K562 (cell line): ENCODE measurements around the gene KRT4. TPM values are rescaled to one million over a fixed set of nuclear protein-coding genes. Genes with fewer than 3 reads are reported as not detected.

ENCODE experiments used
- ATAC-seq: fragments of 200-7000 bp; cut with Tn5 transposase; 3 replicates; pipeline ENCODE4 v1.9.1; 2020; ENCODE audit warnings: moderate library complexity
- BruUV-seq: library from RNA; stranded (reverse); fragments of 400-500 nt; replicated peaks from 2 replicates; lab custom pipeline; 2021; lab: Mats Ljungman, UMichigan
- CTCF ChIA-PET: fragments of 300-600 bp; formaldehyde crosslinking; extraction: SDS; loops from one replicate; lab custom pipeline; 2021; ENCODE audit warnings: low intra/inter-chr PET ratio; lab: Yijun Ruan, JAX
- POLR2A ChIA-PET: fragments of 300-600, 350-650 bp; sonication (Branson Sonifier 250); formaldehyde crosslinking; extraction: SDS; loops from one replicate; lab custom pipeline; 2021; ENCODE audit warnings: antibody characterized with exemption, inconsistent platforms; lab: Yijun Ruan, JAX
- DNase-seq, 4 experiments: peaks; one replicate each; pipeline versions ENCODE4 v3.0.0 to v3.0.0-alpha.2; 2011 to 2018; ENCODE audit warnings: low spot score in 3 of 4, mixed read lengths in 3 of 4; ENCODE audit errors: extremely low read depth in 1 of 4
- FAIRE-seq: peaks from 2 replicates; lab custom pipeline; 2011; peaks lifted over from hg19 to GRCh38; lab: Jason Lieb, UNC
- H2AFZ ChIP-seq: 2 replicates; pipeline ENCODE4 v1.6.0; 2011; ENCODE audit warnings: low read depth, low read length, control low read depth, inconsistent platforms
- H3K27ac ChIP-seq: fragments of 200-600 bp; 3 replicates; pipeline ENCODE4 v1.8.0; 2011; ENCODE audit warnings: low read depth, mild to moderate bottlenecking, control low read depth, inconsistent platforms, low read length, moderate library complexity, mixed read lengths; ENCODE audit errors: extremely low read depth
- H3K27me3 ChIP-seq, 2 experiments: fragments of 300-600 bp in 1 of 2; 2 replicates in 1 of 2; 3 replicates in 1 of 2; pipeline versions ENCODE4 v1.6.0 to v1.8.0; 2011; ENCODE audit warnings: inconsistent platforms in 2 of 2, low read length in 2 of 2, mild to moderate bottlenecking in 1 of 2, mixed read lengths in 1 of 2, moderate library complexity in 1 of 2; ENCODE audit not compliant: control insufficient read depth in 2 of 2, insufficient read depth in 2 of 2
- H3K36me3 ChIP-seq: fragments of 300-600 bp; 3 replicates; pipeline ENCODE4 v1.8.0; 2011; ENCODE audit warnings: mild to moderate bottlenecking, low read length, inconsistent platforms; ENCODE audit not compliant: control insufficient read depth, insufficient read depth
- H3K4me1 ChIP-seq, 2 experiments: fragments of 200-600 bp in 1 of 2; replicated peaks in 1 of 2; 2 replicates in 1 of 2; 3 replicates in 1 of 2; pipeline versions ENCODE4 v1.5.1 to v1.8.0; 2011; ENCODE audit warnings: inconsistent platforms in 2 of 2, low read length in 2 of 2, mild to moderate bottlenecking in 1 of 2, mixed read lengths in 1 of 2, moderate library complexity in 1 of 2; ENCODE audit not compliant: control insufficient read depth in 2 of 2, insufficient read depth in 2 of 2
- H3K4me2 ChIP-seq: 2 replicates; pipeline ENCODE4 v1.6.1; 2011; ENCODE audit warnings: low read length, control low read depth, inconsistent platforms, mixed read lengths; ENCODE audit not compliant: insufficient read depth
- H3K4me3 ChIP-seq: fragments of 200-600 bp; sonication (generic), shearing (Covaris generic); 2 replicates; pipeline ENCODE4 v1.5.1; 2016; ENCODE audit warnings: control low read depth, inconsistent platforms
- H3K79me2 ChIP-seq: fragments of 200-600 bp; 3 replicates; pipeline ENCODE4 v1.8.0; 2011; ENCODE audit warnings: low read length, inconsistent platforms; ENCODE audit not compliant: control insufficient read depth, insufficient read depth
- H3K9ac ChIP-seq, 2 experiments: 2 replicates each; pipeline versions ENCODE4 v1.6.0 to v1.6.1; 2011; ENCODE audit warnings: low read depth in 2 of 2, low read length in 2 of 2, control low read depth in 1 of 2, inconsistent platforms in 1 of 2, mild to moderate bottlenecking in 1 of 2, mixed read lengths in 1 of 2; ENCODE audit not compliant: insufficient read depth in 1 of 2
- H3K9me1 ChIP-seq: one replicate; pipeline ENCODE4 v1.6.0; 2011; ENCODE audit warnings: inconsistent platforms, mild to moderate bottlenecking, low read length, moderate library complexity; ENCODE audit not compliant: control insufficient read depth, insufficient read depth
- H3K9me3 ChIP-seq: replicated peaks from 2 replicates; pipeline ENCODE4 v1.5.1; 2011; ENCODE audit warnings: low read depth, low read length, inconsistent platforms; ENCODE audit not compliant: control insufficient read depth, insufficient read depth
- H4K20me1 ChIP-seq: replicated peaks from 2 replicates; pipeline ENCODE4 v1.6.1; 2011; ENCODE audit warnings: low read length, inconsistent platforms, mixed read lengths; ENCODE audit not compliant: control insufficient read depth, insufficient read depth
- EGR1 ChIP-seq: fragments of 450-650 bp; conservative IDR thresholded peaks from 2 replicates; pipeline ENCODE4 v1.6.1; 2017; ENCODE audit warnings: mild to moderate bottlenecking
- FOSL1 ChIP-seq: fragments of 200-800 bp; sonication (Bioruptor generic); conservative IDR thresholded peaks from 2 replicates; pipeline ENCODE4 v1.6.1; 2016; ENCODE audit warnings: missing genetic modification characterization, missing compliant biosample characterization
- FOXA1 ChIP-seq: fragments of 450-650 bp; IDR thresholded peaks from 2 replicates; pipeline ENCODE4 v1.6.1; 2016; ENCODE audit warnings: mild to moderate bottlenecking, borderline replicate concordance
- JUND ChIP-seq, 2 experiments: IDR thresholded peaks; 2 replicates in 1 of 2; 3 replicates in 1 of 2; pipeline ENCODE4 v1.6.1; 2011; ENCODE audit warnings: borderline replicate concordance in 2 of 2, low read depth in 2 of 2, low read length in 2 of 2, improper control_type of control experiment in 1 of 2, missing biosample characterization in 1 of 2, missing genetic modification characterization in 1 of 2, missing genetic modification reagents in 1 of 2
- MCM7 ChIP-seq, 2 experiments: fragments of 450-650 bp; IDR thresholded peaks; 2 replicates each; pipeline ENCODE4 v1.6.1; 2016 to 2018
- MYC ChIP-seq, 2 experiments: fragments of 250-450 bp in 1 of 2; sonication (Bioruptor Pico) in 1 of 2; IDR thresholded peaks; 2 replicates each; pipeline versions ENCODE4 v1.5.1 to v1.6.1; 2012 to 2021; ENCODE audit warnings: low read depth in 2 of 2, borderline replicate concordance in 1 of 2, improper control_type of control experiment in 1 of 2, low read length in 1 of 2, mild to moderate bottlenecking in 1 of 2, moderate library complexity in 1 of 2
- ZNF140 ChIP-seq: fragments of 250-450 bp; sonication (Bioruptor Pico); IDR thresholded peaks from 2 replicates; pipeline ENCODE4 v1.8.0; 2021; ENCODE audit warnings: moderate library complexity, mild to moderate bottlenecking, inconsistent platforms
- ZNF224 ChIP-seq: sonication (generic); formaldehyde crosslinking; IDR thresholded peaks from 2 replicates; pipeline ENCODE4 v1.8.0; 2022; ENCODE audit warnings: mild to moderate bottlenecking, missing genetic modification reagents
- ZNF696 ChIP-seq: fragments of 250-450 bp; sonication (Bioruptor Pico); conservative IDR thresholded peaks from 2 replicates; pipeline ENCODE4 v1.4.0; 2020; ENCODE audit warnings: mild to moderate bottlenecking, moderate library complexity
- ZNF77 ChIP-seq: fragments of 250-450 bp; sonication (Bioruptor Pico); IDR thresholded peaks from 2 replicates; pipeline ENCODE4 v1.5.0; 2020
- WGBS: fragments of 100-300 bp; shearing (Covaris generic); methylation state at CpG from one replicate; pipeline ENCODE4 v1.1.6; 2016; ENCODE audit warnings: low coverage, mixed read lengths; ENCODE audit not compliant: insufficient coverage; ENCODE audit errors: missing lambda C conversion rate; 5-methylcytosine and 5-hydroxymethylcytosine counted together
- in situ Hi-C: fragments of 300-500 bp; cut with MboI; formaldehyde crosslinking; loops from 4 replicates; pipeline ENCODE4 v1.15.0; 2018; ENCODE audit warnings: inconsistent platforms, mixed read lengths
- intact Hi-C: fragments of 100-400 bp; cut with micrococcal nuclease; formaldehyde crosslinking; loops from 2 replicates; pipeline ENCODE4 v1.14.2; 2022
- polyA plus RNA-seq, 8 experiments: library from polyadenylated mRNA; depleted of rRNA in 4 of 8; stranded (reverse) in 5 of 8; unstranded in 3 of 8; fragments of >200 nt; fragmentation: Nextera tagmentation in 2 of 8; fragmentation: Illumina TruSeq in 1 of 8; extraction: Ambion mirVana in 2 of 8; extraction: Trizol in 1 of 8; gene quantifications; 2 replicates each; pipeline versions ENCODE4 v1.2.1 to v1.2.3, GENCODE V29; 2011 to 2014; ENCODE audit warnings: inconsistent platforms in 1 of 8, missing spikeins in 1 of 8
- total RNA-seq, 7 experiments: library from RNA; depleted of rRNA in 6 of 7; stranded (reverse); fragments of >200 nt in 6 of 7; fragmentation: Illumina TruSeq in 2 of 7; extraction: Trizol in 2 of 7; gene quantifications; 2 replicates each; pipeline versions ENCODE4 v1.2.1 to v1.2.3, GENCODE V29; 2011 to 2021; ENCODE audit warnings: low replicate concordance in 1 of 7
- TF ChIP-seq, protein P1 (sequence below): sonication (generic); formaldehyde crosslinking; IDR thresholded peaks from 2 replicates; pipeline ENCODE4 v1.8.1; 2023; ENCODE audit warnings: mild to moderate bottlenecking, missing genetic modification reagents

The KRT4 gene
- total and polyA plus RNA-seq, 9 of the 15 experiments (the other 6 are each of a cell fraction or from before 2014, with no cell fraction given) = not detected

DNA sequence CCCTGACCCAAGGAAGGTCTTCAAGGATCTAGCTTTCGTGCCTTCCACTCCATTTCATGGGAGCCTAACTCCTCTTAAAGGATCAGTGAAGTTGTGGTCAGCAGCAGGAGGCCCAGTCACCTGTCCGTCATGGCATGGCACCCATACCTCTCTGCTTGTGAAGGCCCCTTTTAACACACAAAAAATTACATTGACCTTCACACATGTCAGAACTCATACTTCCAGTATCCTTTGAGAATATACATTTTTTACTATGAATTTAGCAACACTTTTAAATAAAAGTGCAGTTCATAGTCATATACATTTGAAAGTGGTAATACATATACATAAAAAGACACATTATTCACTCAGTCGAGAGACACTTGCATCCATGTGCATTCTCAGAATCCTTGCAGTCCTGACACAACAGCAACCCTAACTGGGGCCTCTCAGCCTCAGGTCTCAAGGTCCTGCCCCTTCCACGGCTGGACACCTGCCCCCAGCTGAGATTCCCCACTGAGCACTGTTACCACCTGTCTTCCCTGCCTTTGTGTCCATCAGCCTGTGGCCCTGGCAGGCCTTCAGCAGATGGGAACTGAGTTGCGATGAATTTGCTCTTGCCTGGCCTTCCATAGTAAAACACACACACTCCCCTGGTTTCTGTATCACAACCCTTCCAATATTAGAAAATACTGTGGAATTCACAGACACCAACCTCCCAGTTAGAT, 14.3 kb downstream of the KRT4 start:
- Histone ChIP-seq H3K9me3 (no peaks in the 10 kb centered on the region), H3K4me1 (peaks cover 25 to 32% of the 10 kb centered on the region in 2 experiments; a peak in 4 of 5 replicates), H3K79me2 (no peaks in the 10 kb centered on the region), H3K27ac (no peak overlapping the region), H3K4me3 (no peak overlapping the region), H3K27me3 (no peaks in the 10 kb centered on the region), H3K9ac (no peak overlapping the region), H3K36me3 (no peaks in the 10 kb centered on the region), H2AFZ (no peak overlapping the region), H3K9me1 (no peaks in the 10 kb centered on the region), H4K20me1 (no peaks in the 10 kb centered on the region), H3K4me2 (no peak overlapping the region)
- in situ Hi-C loops (no loop called here), intact Hi-C loops (no loop called here)
- TF ChIP-seq FOSL1 (tag) = 0 out of 2 replicates have a peak, but pooled peaks have one; percentile 10
- TF ChIP-seq ZNF140 (CRISPR knock-in tag) = no peak
- POLR2A ChIA-PET = interaction anchor here (0.7 kb wide), 1 partner anchor 126 kb away, joined by 3 read pairs; no protein-coding TSS in a partner anchor
- 63% methylated on average over 5 of the region's 5 CpGs for WGBS
- CTCF ChIA-PET = no interaction called here
- BruUV-seq = no TSS peak
- FAIRE-seq = no peak
- ATAC-seq = no peak
- DNase-seq = no peak

DNA sequence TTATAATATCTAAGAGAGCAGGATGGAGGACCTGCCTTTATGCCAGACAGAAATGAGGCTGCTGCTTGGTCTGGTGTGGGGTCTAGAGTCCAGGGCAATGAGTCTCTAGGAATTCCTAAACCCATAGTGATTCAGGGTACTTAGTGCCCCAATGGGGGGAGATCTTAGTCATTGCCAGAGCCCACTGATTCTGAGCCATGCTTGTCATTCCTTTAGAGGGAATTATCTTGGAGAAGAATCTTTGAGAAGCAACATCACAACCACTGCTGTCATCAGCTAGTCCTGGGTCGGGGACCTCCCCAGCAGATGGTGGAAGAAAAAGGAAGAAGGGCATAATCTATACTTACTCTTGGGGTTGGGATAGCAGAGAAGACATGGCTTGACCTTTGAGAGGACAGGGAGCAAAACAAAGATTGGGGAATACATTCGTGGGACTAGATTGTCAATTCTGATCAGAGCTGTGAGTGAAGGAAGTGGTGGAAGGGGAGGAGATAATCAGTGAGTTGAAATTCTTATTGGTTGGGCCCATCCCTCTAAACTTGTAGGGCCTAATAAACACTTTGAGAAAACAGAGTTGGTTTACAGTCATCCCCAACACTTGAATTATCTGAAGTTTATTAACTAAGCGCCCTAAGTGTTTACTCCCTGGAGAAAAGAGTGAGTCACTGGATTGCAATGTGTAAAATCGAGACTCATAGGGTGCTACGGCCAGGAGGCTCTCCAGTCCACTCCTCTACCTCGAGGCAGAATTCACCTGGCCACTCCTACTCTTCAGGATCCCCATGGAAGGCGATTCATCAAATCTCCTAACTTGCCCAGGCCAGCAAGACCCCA, 15.0 kb downstream of the KRT4 start:
- H3K9me3 ChIP-seq = no peaks in the 10 kb centered on the region
- H3K4me3 ChIP-seq = no peak overlapping the region
- no peak overlapping the region for H3K4me2 ChIP-seq
- H3K27me3 ChIP-seq = no peaks in the 10 kb centered on the region
- no peaks in the 10 kb centered on the region for H4K20me1 ChIP-seq
- H3K4me1 ChIP-seq = peaks cover 28 to 37% of the 10 kb centered on the region in 2 experiments; a peak in 4 of 5 replicates
- no peaks in the 10 kb centered on the region for H3K9me1 ChIP-seq
- no peak overlapping the region for H3K9ac ChIP-seq
- FAIRE-seq = peak; percentile 54
- no peak for DNase-seq
- H3K79me2 ChIP-seq = no peaks in the 10 kb centered on the region
- H3K36me3 ChIP-seq = no peaks in the 10 kb centered on the region
- intact Hi-C loops = no loop called here
- whole genome bisulfite sequencing = 22% methylated on average over 7 of the region's 7 CpGs
- ChIA-PET POLR2A (interaction anchor here (1.5 to 1.9 kb wide), 2 partner anchors 8 to 10 kb away, joined by 5 to 11 read pairs; no protein-coding TSS in a partner anchor), CTCF (no interaction called here)
- H2AFZ ChIP-seq = peak overlapping the region; percentile 46; the same call in 1 of the 2 replicates
- no TSS peak for BruUV-seq
- in situ Hi-C loops = no loop called here
- no peak overlapping the region for H3K27ac ChIP-seq
- ATAC-seq = no peak
- TF ChIP-seq EGR1 (no peak), MYC (IDR thresholded peaks at IDR 0.05; ENCODE audit: low read depth, low read length) (no peak), MYC (CRISPR knock-in tag; IDR thresholded peaks at IDR 0.05; ENCODE audit: borderline replicate concordance, low read depth) (no peak), ZNF77 (no peak), ZNF224 (CRISPR knock-in tag) (no peak), FOXA1 (no peak), ZNF696 (no peak), JUND (IDR thresholded peaks at IDR 0.05; ENCODE audit: borderline replicate concordance, low read depth, low read length) (peak; percentile 46; the same call in 1 of the 2 replicates), JUND (tag; IDR thresholded peaks at IDR 0.05; ENCODE audit: borderline replicate concordance, low read depth, low read length) (no peak), MCM7 (IDR thresholded peaks at IDR 0.05) (no peak)
- TF ChIP-seq, protein P1, sequence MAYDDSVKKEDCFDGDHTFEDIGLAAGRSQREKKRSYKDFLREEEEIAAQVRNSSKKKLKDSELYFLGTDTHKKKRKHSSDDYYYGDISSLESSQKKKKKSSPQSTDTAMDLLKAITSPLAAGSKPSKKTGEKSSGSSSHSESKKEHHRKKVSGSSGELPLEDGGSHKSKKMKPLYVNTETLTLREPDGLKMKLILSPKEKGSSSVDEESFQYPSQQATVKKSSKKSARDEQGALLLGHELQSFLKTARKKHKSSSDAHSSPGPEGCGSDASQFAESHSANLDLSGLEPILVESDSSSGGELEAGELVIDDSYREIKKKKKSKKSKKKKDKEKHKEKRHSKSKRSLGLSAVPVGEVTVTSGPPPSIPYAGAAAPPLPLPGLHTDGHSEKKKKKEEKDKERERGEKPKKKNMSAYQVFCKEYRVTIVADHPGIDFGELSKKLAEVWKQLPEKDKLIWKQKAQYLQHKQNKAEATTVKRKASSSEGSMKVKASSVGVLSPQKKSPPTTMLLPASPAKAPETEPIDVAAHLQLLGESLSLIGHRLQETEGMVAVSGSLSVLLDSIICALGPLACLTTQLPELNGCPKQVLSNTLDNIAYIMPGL = no peak
